ELF-1 (cell line): ENCODE measurements around the gene GPX6.
"Not testable (repeated sequence)": the region's sequence is repeated elsewhere in the genome, so short reads cannot be mapped to it uniquely, and the experiment has no call there.

Experiments used
- DNase-seq: peaks from one replicate; pipeline ENCODE4 v3.0.0-alpha.2; 2016; ENCODE audit warnings: low read depth, low spot score

GPX6 gene

DNA sequence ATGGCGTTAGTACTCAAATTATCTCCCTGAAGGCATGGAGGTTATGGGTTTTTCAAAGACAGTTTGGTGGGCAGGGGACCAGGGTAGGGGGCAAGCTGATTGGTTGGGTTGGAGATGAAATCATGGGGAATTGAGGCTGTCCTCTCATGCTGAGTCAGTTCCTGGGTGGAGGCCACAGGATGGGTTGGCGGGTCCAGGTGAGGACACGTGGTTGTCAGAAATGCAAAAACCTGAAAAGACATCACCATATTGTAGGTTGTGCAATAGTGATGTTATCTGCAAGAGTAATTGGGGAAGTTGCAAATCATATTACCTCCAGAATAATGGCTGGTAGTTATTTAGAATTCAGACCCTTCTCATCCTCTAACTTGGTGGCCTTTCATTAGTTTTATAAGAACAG, 30.1 kb downstream of the GPX6 start:
- no peak for DNase-seq

DNA sequence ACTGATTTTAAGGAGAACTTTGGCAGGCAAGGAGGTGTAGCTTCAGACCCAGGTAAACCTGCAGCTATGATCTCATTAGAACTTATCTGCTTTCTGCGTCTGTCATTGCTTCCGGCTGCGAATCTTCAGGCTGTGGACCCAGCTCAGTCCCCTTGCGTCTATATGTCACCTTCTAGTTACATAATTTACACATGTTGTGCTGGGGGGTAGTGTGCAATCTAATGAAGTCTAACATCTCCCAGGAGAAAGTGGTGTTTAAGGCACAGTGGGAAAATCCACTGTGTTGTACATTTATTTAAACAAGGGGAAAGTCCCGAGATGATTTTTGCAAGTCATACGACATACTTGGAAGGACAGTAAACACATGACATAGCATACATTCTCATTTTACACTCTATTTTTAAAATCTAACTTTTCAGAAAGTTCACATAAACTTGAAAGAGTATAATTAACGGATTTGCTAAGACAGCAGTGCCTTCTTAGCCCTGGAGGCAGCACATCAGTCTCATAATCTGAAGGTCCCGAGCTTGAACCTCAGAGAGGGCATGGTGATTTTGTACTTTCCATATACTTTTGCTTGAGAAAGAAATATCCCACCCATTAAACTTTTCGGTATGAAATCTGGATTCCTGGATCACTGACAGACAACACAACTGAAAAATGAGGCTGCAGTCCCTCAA, 35.2 kb downstream of the GPX6 start:
- no peak for DNase-seq

DNA sequence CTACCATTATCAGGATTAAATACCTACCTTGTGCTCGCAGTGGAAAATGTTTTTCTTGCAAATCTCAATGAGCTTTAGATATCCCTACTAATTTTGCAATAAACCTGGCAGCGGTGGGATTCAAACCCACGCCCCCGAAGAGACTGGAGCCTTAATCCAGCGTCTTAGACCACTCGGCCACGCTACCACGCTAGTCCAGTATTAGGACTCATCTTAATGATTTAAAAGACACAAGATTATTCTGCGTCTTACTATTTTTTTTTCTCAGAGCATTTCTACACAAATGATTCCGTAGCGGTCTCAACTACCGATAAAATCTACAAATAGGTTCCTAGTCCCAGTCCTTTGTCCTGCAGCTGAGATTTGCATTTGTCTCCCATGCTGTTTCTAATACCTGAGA, 37.1 kb downstream of the GPX6 start:
- no peak for DNase-seq

DNA sequence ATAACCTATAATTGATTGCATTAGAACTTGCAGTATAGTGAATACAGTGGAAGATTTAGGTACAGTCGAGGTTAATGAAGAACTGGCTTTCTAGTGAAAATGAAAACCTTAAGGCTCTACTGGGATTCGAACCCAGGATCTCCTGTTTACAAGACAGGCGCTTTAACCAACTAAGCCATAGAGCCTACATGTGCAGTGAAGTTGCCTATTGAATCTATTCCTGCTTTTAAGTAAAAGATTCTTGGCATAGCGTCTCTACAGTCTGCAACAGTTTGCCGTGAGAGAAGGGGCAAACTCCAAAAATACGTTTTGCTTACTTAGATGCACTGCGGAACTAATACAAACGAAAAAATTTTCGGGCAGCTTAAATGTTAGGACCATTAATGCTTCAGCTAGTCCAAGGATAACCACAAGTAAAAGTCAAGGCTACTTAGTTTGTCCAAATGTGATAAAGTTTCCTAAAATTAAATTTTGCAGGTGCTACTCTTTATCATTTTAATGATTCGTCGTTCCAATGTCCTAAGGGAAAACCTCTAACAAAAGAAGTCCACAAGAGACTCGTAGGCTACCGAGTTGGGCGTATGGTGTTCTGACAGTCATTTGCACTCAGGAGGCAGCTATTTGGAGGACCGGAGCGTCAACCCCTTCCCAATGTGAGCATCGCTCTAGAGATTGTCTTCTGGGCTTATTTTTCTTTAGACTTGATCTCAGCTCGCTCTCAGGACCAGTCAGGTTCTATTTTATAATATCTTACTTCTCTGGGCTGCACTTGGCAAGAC, 41.0 kb downstream of the GPX6 start:
- DNase-seq: peak; percentile 83

DNA sequence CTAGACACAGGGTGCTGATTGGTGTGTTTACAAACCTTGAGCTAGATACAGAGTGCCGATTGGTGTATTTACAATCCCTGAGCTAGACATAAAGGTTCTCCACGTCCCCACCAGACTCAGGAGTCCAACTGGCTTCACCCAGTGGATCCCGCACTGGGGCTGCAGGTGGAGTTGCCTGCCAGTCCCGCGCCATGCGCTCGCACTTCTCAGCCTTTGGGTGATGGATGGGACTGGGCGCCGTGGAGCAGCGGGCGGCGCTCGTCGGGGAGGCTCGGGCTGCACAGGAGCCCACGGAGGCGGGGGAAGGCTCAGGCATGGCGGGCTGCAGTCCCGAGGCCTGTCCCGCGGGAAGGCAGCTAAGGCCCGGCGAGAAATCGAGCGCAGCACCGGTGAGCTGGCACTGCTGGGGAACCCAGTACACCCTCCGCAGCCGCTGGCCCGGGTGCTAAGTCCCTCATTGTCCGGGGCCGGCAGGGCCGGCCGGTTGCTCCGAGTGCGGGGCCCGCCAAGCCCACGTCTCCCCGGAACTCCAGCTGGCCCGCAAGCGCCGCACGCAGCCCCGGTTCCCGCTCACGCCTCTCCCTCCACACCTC, 46.3 kb downstream of the GPX6 start:
- DNase-seq: not testable (repeated sequence)

DNA sequence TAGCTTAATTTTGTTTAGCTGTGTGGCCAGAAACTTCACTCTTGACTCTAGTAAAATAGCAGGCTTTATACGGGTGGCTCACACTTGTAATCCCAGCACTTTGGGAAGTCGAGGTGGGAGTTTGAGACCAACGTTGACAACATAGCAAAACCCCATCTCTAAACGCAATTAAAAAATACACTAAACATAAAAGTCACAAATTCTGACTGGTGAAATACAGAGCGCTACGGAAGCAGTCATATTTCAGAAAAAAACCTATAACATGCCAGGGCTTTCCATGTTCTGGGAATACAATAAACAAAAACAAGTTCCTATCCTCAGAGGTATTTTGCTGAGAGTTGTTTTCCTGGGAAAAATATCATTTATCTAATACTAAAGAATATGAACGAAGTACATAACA, 47.5 kb downstream of the GPX6 start:
- DNase-seq: no peak

DNA sequence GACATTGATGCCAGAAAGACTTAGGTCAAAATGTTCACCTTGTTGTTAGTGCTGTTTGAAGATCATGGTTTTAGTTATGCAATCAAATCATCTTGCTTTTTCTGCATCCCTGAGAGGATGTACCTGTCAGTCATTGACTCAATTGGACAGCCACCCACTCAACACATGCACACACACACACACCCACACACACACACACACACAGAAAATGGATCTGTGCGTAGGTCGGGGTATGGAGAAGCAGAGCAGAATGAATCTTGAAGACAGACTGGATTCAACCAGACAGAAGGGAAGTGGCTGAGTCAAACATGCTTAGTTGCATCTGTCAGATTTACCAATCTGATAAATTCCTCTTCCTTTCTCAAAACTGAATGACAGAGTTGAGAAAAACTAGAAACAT, 53.2 kb downstream of the GPX6 start:
- no peak for DNase-seq

DNA sequence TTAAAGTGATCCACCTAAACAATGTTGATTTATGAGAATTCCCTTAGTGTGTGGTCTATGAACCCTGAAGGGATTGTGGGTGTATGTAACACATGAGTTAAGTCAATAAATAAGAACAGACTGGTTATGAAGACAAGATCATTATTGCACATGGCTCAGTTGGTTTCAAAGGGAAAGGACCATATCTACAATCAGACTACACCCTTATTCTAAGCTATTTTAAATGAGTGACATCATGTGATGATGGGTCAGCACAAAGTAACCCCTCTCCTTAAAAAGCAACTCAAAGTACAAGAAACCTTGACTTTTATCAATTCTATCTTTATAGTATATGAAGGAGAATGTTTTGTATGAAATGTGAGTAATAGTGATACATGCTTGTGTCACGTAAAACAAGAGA, 57.0 kb downstream of the GPX6 start:
- DNase-seq: no peak
